Measurements from ENCODE around the gene OTX1.

The OTX1 gene

DNA sequence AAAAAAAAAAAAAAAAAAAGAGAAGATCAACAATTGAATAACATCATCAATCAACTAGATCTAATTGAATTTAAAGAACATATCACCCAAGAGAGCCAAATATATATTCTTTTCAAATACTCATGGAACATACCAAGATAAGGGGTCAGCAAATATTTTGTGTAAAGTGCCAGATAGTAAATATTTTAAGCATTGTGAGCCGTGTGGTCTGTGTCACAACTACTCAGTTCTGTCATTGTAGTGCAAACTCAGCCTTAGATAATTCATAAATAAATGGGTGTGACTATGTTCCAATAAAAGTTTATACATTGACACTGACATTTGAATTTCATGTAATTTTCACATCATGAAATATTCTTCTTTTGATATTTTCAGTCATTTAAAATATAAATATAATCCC lies 45.9 kb downstream of the OTX1 start:
- no peak for DNase-seq

DNA sequence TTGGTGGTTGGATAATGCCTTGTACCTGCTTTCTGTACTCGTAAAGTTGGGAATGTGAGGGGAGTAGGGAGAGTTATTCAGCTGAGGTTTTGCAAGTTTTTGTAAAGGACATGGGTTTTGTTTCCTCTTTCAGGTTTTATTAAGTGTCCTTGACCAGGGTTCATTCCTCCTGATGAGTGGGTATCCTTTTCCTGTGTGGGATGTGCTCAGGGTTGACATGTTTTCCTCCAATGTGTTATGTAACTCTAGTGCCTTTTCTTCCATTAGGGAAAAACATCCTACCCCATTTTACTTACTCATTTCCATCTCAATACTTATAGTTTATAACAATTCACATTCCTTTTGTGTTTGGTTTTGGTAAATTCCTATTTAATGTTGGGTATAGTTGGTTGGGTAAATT lies 48.4 kb downstream of the OTX1 start:
- DNase-seq = no peak
- no peak overlapping the region for H3K27ac Mint-ChIP-seq
- no peaks in the 10 kb centered on the region for H3K27me3 Mint-ChIP-seq
- no peaks in the 10 kb centered on the region for H3K4me1 Mint-ChIP-seq (ENCODE audit: low read depth)
- peaks cover 14% of the 10 kb centered on the region for H3K9me3 Mint-ChIP-seq
- H3K4me3 Mint-ChIP-seq = no peak overlapping the region
- H3K36me3 Mint-ChIP-seq (ENCODE audit: low read depth) = no peaks in the 10 kb centered on the region

More for the DNA sequence above, 45.9 kb downstream of the OTX1 start:
- Mint-ChIP-seq H3K27ac (no peak overlapping the region), H3K9me3 (peaks cover 2% of the 10 kb centered on the region), H3K36me3 (ENCODE audit: low read depth) (no peaks in the 10 kb centered on the region), H3K4me3 (no peak overlapping the region), H3K27me3 (peaks cover 6% of the 10 kb centered on the region), H3K4me1 (ENCODE audit: low read depth) (no peaks in the 10 kb centered on the region)

DNA sequence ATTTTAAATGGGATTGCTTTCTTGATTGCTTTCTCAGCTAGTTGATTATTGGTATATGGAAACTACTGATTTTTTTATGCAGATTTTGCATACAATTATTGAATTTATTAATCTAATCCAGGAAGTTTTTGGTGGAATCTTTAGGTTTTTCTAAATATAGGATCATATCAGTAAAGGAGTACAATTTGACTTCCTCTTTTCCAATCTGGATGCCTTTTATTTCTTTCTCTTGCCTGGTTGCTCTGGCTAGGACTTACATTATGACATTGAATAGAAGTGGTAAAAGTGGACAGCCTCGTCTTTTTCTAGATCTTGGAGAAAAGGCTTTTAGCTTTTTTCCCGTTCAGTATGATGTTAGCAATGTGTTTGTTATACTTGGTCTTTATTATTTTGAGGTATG lies 51.3 kb downstream of the OTX1 start:
- no peak for DNase-seq
- Mint-ChIP-seq H3K4me1 (ENCODE audit: low read depth) (no peaks in the 10 kb centered on the region), H3K36me3 (ENCODE audit: low read depth) (no peaks in the 10 kb centered on the region), H3K9me3 (peaks cover 34% of the 10 kb centered on the region), H3K27me3 (no peaks in the 10 kb centered on the region), H3K4me3 (no peak overlapping the region), H3K27ac (no peak overlapping the region)

DNA sequence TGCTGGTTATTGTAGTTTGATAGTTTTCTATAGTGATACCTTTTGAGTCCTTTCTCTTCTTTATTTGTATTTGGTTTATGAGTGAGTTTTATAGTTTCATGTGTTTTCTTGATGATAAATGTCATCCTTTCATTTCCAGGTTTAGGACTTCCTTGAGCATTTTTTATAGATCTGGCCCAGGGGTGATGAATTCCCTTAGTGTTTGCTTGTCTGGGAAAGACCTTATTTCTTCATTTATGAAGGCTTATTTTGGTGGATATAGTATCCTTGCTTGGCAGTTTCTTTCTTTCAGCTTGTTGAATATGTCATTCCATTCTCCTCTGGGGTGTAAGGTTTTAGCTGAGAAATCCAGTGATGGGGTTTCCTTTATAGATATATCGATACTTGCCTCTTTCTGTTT lies 53.9 kb downstream of the OTX1 start:
- H3K27me3 Mint-ChIP-seq = no peaks in the 10 kb centered on the region
- DNase-seq = no peak
- H3K9me3 Mint-ChIP-seq = peaks cover 38% of the 10 kb centered on the region
- H3K4me3 Mint-ChIP-seq = no peak overlapping the region
- no peaks in the 10 kb centered on the region for H3K36me3 Mint-ChIP-seq (ENCODE audit: low read depth)
- no peaks in the 10 kb centered on the region for H3K4me1 Mint-ChIP-seq (ENCODE audit: low read depth)
- no peak overlapping the region for H3K27ac Mint-ChIP-seq

Data from activated T-cell treated with anti-CD3 and anti-CD28 coated beads, Interleukin-2, amount 50 U/mL, for 24 hours (primary cell).